ENCODE results near the gene ZNF577.
A peak's percentile ranks its signal among the peaks of the same experiment; 100 is the strongest.

Gene ZNF577

DNA sequence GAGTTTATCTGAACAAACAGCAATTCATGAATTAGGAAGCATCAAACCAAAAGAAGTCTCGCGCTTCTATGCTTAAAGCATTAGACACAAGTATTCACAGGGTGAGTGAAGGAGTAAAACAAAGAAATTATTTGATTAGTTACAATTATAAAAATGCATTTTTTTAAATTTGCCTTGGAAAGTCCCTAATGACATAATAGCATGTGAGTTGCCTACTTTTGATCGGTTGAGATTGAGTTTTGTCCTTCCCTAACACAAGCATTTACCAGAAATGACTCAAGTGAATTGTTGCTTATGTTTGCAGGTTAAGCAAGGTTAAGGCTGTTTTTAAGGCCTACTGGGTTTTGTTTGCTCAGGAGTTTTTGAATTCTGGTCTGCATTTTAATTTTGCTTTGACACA, 17.5 kb upstream of the ZNF577 start:
- no peak for TF ChIP-seq POLR2AphosphoS5 (IDR thresholded peaks at IDR 0.05; ENCODE audit: low read depth, low read length)
- no peak for TF ChIP-seq SIN3A (IDR thresholded peaks at IDR 0.05; ENCODE audit: borderline replicate concordance, insufficient read depth, low read length)
- no peak for TF ChIP-seq REST (IDR thresholded peaks at IDR 0.05; ENCODE audit: insufficient read depth in 1 of 2, low read depth in 2 of 2, low read length in 2 of 2)
- TF ChIP-seq FOXP2 (optimal IDR thresholded peaks at IDR 0.05; ENCODE audit: borderline replicate concordance, extremely low read depth, extremely low read length, insufficient read depth), result no peak
- no peak for TF ChIP-seq TAF1 (IDR thresholded peaks at IDR 0.05; ENCODE audit: borderline replicate concordance, insufficient read depth, low read length)

DNA sequence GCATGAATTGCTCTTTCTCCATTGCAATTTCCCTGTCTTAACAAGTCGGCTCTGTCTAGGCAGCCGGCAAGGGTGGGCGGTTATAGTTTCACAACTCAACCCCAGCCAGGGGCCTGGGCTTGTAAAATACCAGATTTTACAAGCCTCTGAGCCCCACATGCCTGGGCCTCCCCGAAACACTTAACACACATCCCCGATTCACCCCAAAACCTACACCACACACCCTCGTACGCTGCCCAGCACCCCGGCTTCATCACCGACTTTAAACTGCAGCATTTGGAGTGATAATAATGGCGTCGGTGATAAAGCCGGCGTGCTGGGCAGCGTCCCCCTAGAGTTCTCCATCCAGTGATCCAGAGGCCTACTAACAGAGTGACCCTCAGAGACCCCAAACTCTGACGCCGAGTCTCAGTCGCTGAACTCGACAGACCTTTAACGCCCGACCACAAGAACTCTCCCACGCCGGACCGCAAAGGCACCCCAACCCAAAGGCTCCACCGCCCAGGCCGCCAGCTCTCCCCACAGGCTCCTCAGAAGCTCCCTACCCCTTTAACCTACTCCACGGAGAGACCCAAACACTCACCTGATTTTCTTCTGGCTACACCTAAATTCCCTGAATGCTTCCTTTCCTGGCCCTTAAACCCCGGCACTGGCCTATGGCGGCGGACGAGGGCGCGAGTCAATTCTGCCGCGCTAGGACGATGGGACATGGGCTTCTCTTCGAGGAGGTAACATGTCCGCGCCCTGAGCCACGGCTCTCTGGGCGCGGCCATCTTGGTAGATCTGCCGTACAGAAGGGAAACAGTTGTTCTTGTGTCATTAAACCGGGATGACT, 16.8 kb upstream of the ZNF577 start, which contains the start of gene ZNF649:
ZNF649 (minus strand) TSS at position 687 of the 835 bp plus-strand sequence. CDS start 4,910 bp downstream, outside the sequence.
- TF ChIP-seq FOXP2 (optimal IDR thresholded peaks at IDR 0.05; ENCODE audit: borderline replicate concordance, extremely low read depth, extremely low read length, insufficient read depth) (no peak), POLR2AphosphoS5 (IDR thresholded peaks at IDR 0.05; ENCODE audit: low read depth, low read length) (peak; percentile 74; the same call in 1 of the 2 replicates), SIN3A (IDR thresholded peaks at IDR 0.05; ENCODE audit: borderline replicate concordance, insufficient read depth, low read length) (no peak; the same call in 1 of the 2 replicates)

- TF ChIP-seq SIN3A (IDR thresholded peaks at IDR 0.05; ENCODE audit: borderline replicate concordance, insufficient read depth, low read length) (no peak), TAF1 (IDR thresholded peaks at IDR 0.05; ENCODE audit: borderline replicate concordance, insufficient read depth, low read length) (no peak), POLR2AphosphoS5 (IDR thresholded peaks at IDR 0.05; ENCODE audit: low read depth, low read length) (no peak), REST (IDR thresholded peaks at IDR 0.05; ENCODE audit: insufficient read depth in 1 of 2, low read depth in 2 of 2, low read length in 2 of 2) (no peak)
Observed at GRCh38 chr19:51903192-51903591, 15.4 kb upstream of the ZNF577 start.

GRCh38 chr19:51901860-51902259, 14.1 kb upstream of the ZNF577 start:
- no peak for TF ChIP-seq REST (IDR thresholded peaks at IDR 0.05; ENCODE audit: insufficient read depth in 1 of 2, low read depth in 2 of 2, low read length in 2 of 2)
- no peak for TF ChIP-seq FOXP2 (optimal IDR thresholded peaks at IDR 0.05; ENCODE audit: borderline replicate concordance, extremely low read depth, extremely low read length, insufficient read depth)
- TF ChIP-seq POLR2AphosphoS5 (IDR thresholded peaks at IDR 0.05; ENCODE audit: low read depth, low read length), result no peak
- no peak for TF ChIP-seq TAF1 (IDR thresholded peaks at IDR 0.05; ENCODE audit: borderline replicate concordance, insufficient read depth, low read length)
- no peak for TF ChIP-seq SIN3A (IDR thresholded peaks at IDR 0.05; ENCODE audit: borderline replicate concordance, insufficient read depth, low read length)

GRCh38 chr19:51891193-51891747, 3.5 kb upstream of the ZNF577 start:
- TF ChIP-seq TAF1 (IDR thresholded peaks at IDR 0.05; ENCODE audit: borderline replicate concordance, insufficient read depth, low read length), result no peak
- TF ChIP-seq POLR2AphosphoS5 (IDR thresholded peaks at IDR 0.05; ENCODE audit: low read depth, low read length), result no peak
- no peak for TF ChIP-seq REST (IDR thresholded peaks at IDR 0.05; ENCODE audit: insufficient read depth in 1 of 2, low read depth in 2 of 2, low read length in 2 of 2)
- no peak for TF ChIP-seq FOXP2 (optimal IDR thresholded peaks at IDR 0.05; ENCODE audit: borderline replicate concordance, extremely low read depth, extremely low read length, insufficient read depth)
- no peak for TF ChIP-seq SIN3A (IDR thresholded peaks at IDR 0.05; ENCODE audit: borderline replicate concordance, insufficient read depth, low read length)
